K562 (cell line): ENCODE results near the gene NVL. TPM values are rescaled to one million over a fixed set of nuclear protein-coding genes. Genes with fewer than 3 reads are reported as not detected.

Experiments
- GABPA ChIP-seq: fragments of 200-800 bp; sonication (Bioruptor generic); conservative IDR thresholded peaks from 2 replicates; pipeline ENCODE4 v1.6.1; 2016; ENCODE audit warnings: low read depth, missing genetic modification characterization, missing compliant biosample characterization
- HDAC6 ChIP-seq: IDR thresholded peaks from 2 replicates; pipeline ENCODE4 v1.6.1; 2012; ENCODE audit warnings: low read depth, mild to moderate bottlenecking, control low read depth, inconsistent platforms, low read length, moderate library complexity
- NFIC ChIP-seq: fragments of 450-650 bp; IDR thresholded peaks from 2 replicates; pipeline ENCODE4 v1.6.1; 2017; ENCODE audit warnings: mild to moderate bottlenecking, inconsistent platforms
- OTX1 ChIP-seq: fragments of 450-650 bp; formaldehyde crosslinking; IDR thresholded peaks from 2 replicates; pipeline ENCODE4 v1.4.0; 2022; ENCODE audit warnings: mild to moderate bottlenecking
- PTBP1 ChIP-seq: fragments of 200-400 bp; formaldehyde crosslinking; IDR thresholded peaks from 2 replicates; pipeline ENCODE4 v1.6.1; 2017; ENCODE audit warnings: low read depth, low read length
- SNIP1 ChIP-seq: fragments of 450-650 bp; IDR thresholded peaks from 2 replicates; pipeline ENCODE4 v1.7.1; 2017; ENCODE audit warnings: low read depth, mild to moderate bottlenecking
- SOX6 ChIP-seq: fragments of 450-650 bp; IDR thresholded peaks from 2 replicates; pipeline ENCODE4 v1.6.1; 2014; ENCODE audit warnings: mild to moderate bottlenecking
- SUPT5H ChIP-seq: fragments of 450-650 bp; IDR thresholded peaks from 2 replicates; pipeline ENCODE4 v1.6.1; 2016
- TSC22D4 ChIP-seq: fragments of 450-650 bp; IDR thresholded peaks from 2 replicates; pipeline ENCODE4 v1.6.1; 2016; ENCODE audit warnings: missing genetic modification characterization, missing biosample characterization, control low read depth
- ZC3H11A ChIP-seq: IDR thresholded peaks from 2 replicates; pipeline ENCODE4 v1.6.1; 2012; ENCODE audit warnings: low read depth, low read length, improper control_type of control experiment
- ZNF282 ChIP-seq: sonication (generic); formaldehyde crosslinking; IDR thresholded peaks from 2 replicates; pipeline ENCODE4 v1.8.1; 2023; ENCODE audit warnings: missing genetic modification reagents
- ZNF347 ChIP-seq: fragments of 450-650 bp; formaldehyde crosslinking; IDR thresholded peaks from 2 replicates; pipeline ENCODE4 v1.4.0; 2020; ENCODE audit warnings: low read depth, mild to moderate bottlenecking, moderate library complexity
- polyA plus RNA-seq, 8 experiments: library from polyadenylated mRNA; depleted of rRNA in 4 of 8; stranded (reverse) in 5 of 8; unstranded in 3 of 8; fragments of >200 nt; fragmentation: Nextera tagmentation in 2 of 8; fragmentation: Illumina TruSeq in 1 of 8; extraction: Ambion mirVana in 2 of 8; extraction: Trizol in 1 of 8; gene quantifications; 2 replicates each; pipeline versions ENCODE4 v1.2.1 to v1.2.3, GENCODE V29; 2011 to 2014; ENCODE audit warnings: inconsistent platforms in 1 of 8, missing spikeins in 1 of 8
- total RNA-seq, 7 experiments: library from RNA; depleted of rRNA in 6 of 7; stranded (reverse); fragments of >200 nt in 6 of 7; fragmentation: Illumina TruSeq in 2 of 7; extraction: Trizol in 2 of 7; gene quantifications; 2 replicates each; pipeline versions ENCODE4 v1.2.1 to v1.2.3, GENCODE V29; 2011 to 2021; ENCODE audit warnings: low replicate concordance in 1 of 7
- TF ChIP-seq, protein P1 (sequence below): IDR thresholded peaks from 2 replicates; pipeline ENCODE4 v1.6.1; 2011; ENCODE audit not compliant: insufficient read length; ENCODE audit errors: extremely low read depth
- TF ChIP-seq, protein P2 (sequence below): fragments of 450-650 bp; IDR thresholded peaks from 2 replicates; pipeline ENCODE4 v1.6.1; 2016; ENCODE audit warnings: mild to moderate bottlenecking, moderate library complexity
- TF ChIP-seq, protein P3 (sequence below): fragments of 250-450 bp; sonication (Bioruptor Pico); IDR thresholded peaks from 2 replicates; pipeline ENCODE4 v1.4.0; 2020; ENCODE audit warnings: borderline replicate concordance

NVL gene
- total and polyA plus RNA-seq, 9 of the 15 experiments (the other 6 are each of a cell fraction or from before 2014, with no cell fraction given) = 32.5 to 86.6 (median 62.9) TPM

DNA sequence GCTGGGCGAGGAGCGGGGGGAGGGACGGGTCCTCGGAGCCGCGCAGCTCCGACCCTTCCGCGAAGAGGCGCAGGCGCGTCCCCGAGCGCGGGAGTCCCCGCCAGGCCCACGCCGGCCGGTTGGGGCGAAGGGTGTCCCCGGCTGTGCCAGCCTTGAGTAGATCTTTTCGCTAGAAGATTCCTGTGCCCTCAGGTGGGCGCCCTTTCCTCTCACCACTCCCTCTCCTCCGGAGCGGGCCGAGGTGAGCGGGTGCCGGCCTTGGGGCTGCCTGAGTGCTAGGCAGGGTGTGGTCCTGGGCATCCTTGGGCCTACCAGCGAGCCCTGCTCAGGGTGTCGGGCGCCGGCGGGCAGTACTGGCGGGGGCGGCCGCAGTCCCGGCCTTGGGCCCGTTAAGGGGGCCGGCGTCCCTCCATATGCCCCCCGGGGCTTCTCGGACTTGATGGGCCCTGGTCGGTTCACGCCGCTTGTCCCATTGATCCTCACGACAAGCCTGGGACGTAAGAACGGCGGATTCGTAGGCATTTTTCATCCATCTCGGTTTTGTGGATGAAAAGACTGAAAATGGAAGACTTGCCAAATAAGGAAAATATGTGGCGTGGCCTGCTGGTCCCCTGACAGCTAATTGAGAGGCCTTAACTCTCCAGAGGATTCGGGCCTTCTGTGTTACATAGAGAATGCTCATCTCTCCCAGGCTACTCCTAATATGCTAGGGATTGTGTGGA is 146.2 kb downstream of the NVL start (continued):
- TF ChIP-seq SOX6 (no peak), NFIC (no peak), ZNF347 (CRISPR knock-in tag) (no peak), GABPA (tag) (no peak), SUPT5H (no peak), TSC22D4 (tag) (no peak), ZNF282 (CRISPR knock-in tag) (no peak), HDAC6 (no peak), PTBP1 (no peak), SNIP1 (no peak), ZC3H11A (no peak), OTX1 (CRISPR knock-in tag) (no peak)
- TF ChIP-seq, protein P1, sequence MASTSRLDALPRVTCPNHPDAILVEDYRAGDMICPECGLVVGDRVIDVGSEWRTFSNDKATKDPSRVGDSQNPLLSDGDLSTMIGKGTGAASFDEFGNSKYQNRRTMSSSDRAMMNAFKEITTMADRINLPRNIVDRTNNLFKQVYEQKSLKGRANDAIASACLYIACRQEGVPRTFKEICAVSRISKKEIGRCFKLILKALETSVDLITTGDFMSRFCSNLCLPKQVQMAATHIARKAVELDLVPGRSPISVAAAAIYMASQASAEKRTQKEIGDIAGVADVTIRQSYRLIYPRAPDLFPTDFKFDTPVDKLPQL = no peak
- TF ChIP-seq, protein P2, sequence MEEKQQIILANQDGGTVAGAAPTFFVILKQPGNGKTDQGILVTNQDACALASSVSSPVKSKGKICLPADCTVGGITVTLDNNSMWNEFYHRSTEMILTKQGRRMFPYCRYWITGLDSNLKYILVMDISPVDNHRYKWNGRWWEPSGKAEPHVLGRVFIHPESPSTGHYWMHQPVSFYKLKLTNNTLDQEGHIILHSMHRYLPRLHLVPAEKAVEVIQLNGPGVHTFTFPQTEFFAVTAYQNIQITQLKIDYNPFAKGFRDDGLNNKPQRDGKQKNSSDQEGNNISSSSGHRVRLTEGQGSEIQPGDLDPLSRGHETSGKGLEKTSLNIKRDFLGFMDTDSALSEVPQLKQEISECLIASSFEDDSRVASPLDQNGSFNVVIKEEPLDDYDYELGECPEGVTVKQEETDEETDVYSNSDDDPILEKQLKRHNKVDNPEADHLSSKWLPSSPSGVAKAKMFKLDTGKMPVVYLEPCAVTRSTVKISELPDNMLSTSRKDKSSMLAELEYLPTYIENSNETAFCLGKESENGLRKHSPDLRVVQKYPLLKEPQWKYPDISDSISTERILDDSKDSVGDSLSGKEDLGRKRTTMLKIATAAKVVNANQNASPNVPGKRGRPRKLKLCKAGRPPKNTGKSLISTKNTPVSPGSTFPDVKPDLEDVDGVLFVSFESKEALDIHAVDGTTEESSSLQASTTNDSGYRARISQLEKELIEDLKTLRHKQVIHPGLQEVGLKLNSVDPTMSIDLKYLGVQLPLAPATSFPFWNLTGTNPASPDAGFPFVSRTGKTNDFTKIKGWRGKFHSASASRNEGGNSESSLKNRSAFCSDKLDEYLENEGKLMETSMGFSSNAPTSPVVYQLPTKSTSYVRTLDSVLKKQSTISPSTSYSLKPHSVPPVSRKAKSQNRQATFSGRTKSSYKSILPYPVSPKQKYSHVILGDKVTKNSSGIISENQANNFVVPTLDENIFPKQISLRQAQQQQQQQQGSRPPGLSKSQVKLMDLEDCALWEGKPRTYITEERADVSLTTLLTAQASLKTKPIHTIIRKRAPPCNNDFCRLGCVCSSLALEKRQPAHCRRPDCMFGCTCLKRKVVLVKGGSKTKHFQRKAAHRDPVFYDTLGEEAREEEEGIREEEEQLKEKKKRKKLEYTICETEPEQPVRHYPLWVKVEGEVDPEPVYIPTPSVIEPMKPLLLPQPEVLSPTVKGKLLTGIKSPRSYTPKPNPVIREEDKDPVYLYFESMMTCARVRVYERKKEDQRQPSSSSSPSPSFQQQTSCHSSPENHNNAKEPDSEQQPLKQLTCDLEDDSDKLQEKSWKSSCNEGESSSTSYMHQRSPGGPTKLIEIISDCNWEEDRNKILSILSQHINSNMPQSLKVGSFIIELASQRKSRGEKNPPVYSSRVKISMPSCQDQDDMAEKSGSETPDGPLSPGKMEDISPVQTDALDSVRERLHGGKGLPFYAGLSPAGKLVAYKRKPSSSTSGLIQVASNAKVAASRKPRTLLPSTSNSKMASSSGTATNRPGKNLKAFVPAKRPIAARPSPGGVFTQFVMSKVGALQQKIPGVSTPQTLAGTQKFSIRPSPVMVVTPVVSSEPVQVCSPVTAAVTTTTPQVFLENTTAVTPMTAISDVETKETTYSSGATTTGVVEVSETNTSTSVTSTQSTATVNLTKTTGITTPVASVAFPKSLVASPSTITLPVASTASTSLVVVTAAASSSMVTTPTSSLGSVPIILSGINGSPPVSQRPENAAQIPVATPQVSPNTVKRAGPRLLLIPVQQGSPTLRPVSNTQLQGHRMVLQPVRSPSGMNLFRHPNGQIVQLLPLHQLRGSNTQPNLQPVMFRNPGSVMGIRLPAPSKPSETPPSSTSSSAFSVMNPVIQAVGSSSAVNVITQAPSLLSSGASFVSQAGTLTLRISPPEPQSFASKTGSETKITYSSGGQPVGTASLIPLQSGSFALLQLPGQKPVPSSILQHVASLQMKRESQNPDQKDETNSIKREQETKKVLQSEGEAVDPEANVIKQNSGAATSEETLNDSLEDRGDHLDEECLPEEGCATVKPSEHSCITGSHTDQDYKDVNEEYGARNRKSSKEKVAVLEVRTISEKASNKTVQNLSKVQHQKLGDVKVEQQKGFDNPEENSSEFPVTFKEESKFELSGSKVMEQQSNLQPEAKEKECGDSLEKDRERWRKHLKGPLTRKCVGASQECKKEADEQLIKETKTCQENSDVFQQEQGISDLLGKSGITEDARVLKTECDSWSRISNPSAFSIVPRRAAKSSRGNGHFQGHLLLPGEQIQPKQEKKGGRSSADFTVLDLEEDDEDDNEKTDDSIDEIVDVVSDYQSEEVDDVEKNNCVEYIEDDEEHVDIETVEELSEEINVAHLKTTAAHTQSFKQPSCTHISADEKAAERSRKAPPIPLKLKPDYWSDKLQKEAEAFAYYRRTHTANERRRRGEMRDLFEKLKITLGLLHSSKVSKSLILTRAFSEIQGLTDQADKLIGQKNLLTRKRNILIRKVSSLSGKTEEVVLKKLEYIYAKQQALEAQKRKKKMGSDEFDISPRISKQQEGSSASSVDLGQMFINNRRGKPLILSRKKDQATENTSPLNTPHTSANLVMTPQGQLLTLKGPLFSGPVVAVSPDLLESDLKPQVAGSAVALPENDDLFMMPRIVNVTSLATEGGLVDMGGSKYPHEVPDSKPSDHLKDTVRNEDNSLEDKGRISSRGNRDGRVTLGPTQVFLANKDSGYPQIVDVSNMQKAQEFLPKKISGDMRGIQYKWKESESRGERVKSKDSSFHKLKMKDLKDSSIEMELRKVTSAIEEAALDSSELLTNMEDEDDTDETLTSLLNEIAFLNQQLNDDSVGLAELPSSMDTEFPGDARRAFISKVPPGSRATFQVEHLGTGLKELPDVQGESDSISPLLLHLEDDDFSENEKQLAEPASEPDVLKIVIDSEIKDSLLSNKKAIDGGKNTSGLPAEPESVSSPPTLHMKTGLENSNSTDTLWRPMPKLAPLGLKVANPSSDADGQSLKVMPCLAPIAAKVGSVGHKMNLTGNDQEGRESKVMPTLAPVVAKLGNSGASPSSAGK = peak; percentile 25; the same call in 1 of the 2 replicates
- TF ChIP-seq, protein P3, sequence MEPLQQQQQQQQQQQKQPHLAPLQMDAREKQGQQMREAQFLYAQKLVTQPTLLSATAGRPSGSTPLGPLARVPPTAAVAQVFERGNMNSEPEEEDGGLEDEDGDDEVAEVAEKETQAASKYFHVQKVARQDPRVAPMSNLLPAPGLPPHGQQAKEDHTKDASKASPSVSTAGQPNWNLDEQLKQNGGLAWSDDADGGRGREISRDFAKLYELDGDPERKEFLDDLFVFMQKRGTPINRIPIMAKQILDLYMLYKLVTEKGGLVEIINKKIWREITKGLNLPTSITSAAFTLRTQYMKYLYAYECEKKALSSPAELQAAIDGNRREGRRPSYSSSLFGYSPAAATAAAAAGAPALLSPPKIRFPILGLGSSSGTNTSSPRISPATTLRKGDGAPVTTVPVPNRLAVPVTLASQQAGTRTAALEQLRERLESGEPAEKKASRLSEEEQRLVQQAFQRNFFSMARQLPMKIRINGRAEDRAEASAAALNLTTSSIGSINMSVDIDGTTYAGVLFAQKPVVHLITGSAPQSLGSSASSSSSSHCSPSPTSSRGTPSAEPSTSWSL (CRISPR knock-in tag) = no peak
